ENCODE data around the gene SLC4A1.

The SLC4A1 gene

DNA sequence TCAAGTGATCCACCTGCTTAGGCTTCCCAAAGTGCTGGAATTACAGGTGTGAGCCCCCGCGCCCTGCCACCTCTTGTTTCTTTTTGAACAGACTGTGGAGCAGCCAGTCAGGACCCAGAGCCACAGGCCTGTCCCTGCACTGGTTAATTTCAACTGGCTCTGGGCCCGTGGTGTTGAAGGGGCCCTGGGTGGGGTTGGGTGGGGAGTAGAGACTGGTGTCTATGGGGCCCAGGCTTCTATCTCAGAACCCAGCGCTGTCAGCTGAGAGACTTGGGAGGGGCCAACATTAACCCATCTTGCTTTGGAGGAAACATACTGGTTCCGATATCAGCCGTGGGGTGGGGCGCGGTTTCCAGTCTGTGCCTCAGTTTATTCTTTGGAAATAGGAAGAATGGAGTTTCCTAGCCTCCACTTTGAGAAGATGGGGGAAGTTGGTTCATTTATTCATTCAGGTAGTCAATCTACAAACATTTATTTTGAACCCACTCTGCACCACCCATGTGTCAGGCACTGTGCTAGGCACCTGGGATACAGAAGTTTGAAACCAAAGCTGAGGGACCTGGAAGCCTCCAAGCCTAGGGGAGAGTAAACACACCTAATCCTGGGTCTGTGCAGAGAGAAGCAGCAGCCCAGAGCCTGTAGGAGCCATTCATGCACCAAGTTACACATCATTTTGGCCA, 15.5 kb upstream of the SLC4A1 start:
- FAIRE-seq: no peak

DNA sequence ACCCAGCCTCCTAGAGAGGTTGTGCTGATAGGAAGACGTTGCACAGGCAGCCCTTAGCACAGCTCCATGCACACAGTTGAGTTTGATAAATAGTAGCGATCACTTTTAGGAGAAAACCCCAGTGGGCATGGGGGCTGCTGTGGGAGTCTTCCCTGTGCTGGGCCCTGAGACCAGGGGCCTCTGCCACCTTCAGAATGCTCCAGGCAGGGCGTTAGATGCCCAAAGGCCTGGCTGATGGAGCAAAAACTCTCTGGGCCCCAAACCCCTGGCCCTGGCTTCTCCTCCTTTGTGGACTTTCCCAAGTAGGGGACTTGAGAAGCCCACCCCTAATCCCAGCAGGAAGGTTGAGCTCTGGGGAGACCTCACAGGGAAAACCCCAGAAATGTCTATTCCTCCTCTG, 14.3 kb upstream of the SLC4A1 start:
- no peak for FAIRE-seq

GRCh38 chr17:44281570-44281969, 13.6 kb upstream of the SLC4A1 start:
- FAIRE-seq: no peak

DNA sequence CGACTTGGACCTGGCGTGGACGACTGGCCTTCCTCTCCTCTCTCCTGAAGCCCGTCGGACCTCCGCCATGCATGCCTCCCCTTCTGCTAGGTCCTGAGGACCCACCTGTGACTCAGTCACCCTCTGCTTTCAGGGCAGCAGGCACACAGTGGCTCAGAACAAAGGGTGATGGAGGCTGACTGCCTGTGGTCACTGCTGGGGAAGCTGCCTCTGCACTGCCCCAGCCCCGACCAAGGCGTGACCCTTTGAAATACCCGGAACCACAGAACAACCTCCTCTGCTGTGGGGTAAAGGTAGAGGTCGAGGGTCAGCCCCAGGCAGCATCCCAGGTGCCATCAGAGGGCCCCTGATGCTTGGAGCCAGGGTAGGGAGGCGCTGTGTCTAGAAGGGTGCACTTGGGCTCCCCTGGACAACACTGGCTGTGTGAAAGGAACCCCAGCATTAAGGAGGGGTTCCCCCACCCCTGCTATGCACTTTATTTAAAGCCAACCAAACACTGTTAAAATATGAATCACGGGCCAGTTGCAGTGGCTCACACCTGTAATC, 12.5 kb upstream of the SLC4A1 start:
- no peak for FAIRE-seq

DNA sequence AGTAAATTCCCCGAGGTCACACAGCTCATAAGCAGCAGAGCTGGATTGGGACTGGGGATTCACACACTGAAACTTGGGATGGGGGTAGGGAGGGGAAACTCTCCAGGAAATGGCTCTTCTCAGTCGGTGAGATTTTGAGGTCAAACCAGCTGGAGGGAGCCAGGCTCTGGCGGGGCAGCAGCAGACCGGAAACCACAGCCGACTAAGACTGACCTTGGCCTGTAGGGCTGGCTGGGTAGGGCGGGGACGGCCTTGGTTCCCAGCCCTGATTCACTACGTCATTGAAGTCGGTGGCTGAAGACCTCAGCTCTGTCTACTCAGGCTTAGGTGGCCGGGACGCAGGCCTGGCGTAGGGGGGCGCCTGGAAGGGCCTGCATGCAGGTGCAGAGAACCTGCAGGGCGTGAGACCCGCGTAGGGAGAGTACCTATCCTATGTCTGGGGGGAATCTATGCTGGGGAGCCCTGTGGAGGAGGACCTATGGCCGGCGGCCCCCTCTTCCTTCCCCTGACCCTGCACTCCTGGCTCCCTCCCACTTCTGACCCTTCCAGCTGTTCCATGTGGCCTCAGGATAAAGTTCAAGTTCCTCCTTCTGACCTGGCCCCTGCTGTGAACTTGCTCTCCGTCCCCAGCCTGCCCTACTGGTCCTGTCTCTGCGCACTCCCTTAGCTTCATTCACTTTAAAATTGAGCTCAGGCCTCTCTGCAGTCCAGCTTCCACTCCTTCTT, 11.9 kb upstream of the SLC4A1 start:
- no peak for FAIRE-seq

DNA sequence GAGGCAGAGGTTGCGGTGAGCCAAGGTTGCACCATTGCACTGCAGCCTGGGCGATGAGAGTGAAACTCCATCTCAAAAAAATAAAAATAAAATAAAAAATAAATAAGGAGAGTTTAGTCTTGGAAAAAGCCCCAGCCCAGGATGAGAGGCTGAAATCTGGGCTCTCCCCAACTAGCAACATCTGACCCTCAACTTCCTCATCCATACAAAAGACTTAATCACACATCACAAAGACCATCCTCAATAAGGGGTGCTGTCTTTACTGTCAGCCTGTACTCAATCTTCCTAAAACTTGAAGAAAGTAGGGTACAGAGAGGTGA, 11.4 kb upstream of the SLC4A1 start:
- no peak for FAIRE-seq

- no peak for FAIRE-seq
Observed at GRCh38 chr17:44277976-44278375, 10.0 kb upstream of the SLC4A1 start.

DNA sequence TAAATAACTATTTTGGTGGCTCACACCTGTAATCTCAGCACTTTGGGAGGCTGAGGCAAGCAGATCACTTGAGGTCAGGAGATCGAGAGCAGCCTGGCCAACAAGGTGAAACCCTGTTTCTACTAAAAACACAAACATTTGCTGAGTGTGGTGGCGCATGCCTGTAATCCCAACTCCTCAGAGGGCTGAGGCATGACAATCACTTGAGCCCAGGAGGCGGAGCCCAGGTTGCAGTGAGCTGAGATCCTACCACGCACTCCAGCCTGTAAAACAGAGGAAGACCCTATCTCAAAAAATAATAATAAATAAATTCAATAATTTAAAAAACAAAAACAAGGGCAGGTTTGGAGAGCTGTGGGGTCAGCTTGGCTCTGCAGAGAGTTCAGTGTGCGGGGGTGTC, 5.7 kb upstream of the SLC4A1 start:
- FAIRE-seq: no peak

- FAIRE-seq: no peak
Observed at GRCh38 chr17:44272954-44273353, 5.0 kb upstream of the SLC4A1 start.

DNA sequence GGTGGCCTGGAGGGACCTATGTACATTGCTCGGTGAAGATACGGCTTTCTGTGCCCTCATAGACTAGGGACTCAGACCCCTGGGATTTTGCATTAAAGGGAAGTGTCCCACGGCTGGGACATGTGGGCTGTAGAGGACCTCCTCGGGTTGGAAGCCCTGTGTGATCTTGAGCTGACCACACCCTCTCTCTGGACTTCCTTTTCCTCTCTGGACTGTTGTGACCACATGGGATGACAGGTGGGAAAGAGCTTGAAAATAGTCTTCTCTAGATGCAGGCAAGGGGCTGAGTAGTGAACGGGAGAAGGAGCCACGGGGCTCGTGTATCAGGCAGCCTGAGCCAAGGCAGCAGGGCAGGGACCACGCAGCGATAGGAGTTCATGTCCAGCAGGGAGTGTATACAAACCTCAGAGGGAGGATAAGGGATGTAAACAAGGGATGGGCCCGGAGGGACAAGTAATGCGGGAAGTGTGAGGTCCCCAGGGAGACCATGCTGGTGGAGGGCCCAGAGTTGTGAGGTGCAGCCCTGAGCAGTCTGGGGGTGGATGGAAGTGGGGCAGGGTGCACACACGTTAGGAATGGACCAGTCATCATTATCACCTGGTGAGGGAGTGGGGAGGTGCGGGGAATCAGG, 4.5 kb upstream of the SLC4A1 start:
- FAIRE-seq: no peak

- no peak for FAIRE-seq
Observed at GRCh38 chr17:44269535-44270240, 1.8 kb upstream of the SLC4A1 start.

DNA sequence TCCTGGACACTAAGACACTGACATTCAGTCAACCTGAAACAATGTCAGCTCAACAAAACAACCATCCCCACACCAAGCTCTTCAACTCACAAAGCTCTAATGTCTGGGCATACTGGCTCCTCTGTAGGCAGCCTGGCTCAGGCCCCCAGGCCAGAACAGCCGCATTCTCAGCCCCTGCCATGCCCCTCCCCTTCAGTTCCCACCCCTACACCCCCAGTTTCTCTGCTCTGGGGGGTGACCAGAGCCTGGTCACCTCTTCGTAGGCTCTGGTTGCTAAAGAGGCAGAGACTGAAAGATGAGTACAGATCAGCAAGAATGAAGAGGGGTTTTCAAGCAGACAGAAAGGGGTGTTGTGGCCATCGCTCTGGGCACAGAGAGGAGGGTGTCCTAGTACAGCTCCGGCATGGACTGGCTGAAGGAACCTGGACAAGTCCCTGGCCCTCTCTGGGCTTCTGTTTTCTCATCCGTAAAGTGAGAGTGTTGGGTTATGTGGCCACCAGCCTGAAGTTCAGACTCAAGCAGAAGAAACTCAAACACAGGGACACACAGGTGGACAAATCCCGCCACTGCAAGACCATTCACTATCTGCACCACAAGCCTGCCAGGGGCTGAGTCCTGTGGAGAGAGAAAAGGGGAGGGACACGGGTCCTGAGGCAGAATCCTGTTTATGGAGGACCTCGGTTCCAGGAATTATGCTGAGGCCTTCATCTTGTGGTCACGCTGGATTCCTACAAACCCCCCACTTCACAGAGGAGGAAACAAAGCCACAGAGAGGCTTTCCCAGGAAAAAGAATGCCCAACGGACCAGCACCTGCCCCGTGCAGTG, 987 bp upstream of the SLC4A1 start:
- FAIRE-seq: no peak

GRCh38 chr17:44267165-44267455, 825 bp downstream of the SLC4A1 start:
- FAIRE-seq: no peak

- FAIRE-seq: no peak
Observed at GRCh38 chr17:44266402-44267164, 1.4 kb downstream of the SLC4A1 start.

DNA sequence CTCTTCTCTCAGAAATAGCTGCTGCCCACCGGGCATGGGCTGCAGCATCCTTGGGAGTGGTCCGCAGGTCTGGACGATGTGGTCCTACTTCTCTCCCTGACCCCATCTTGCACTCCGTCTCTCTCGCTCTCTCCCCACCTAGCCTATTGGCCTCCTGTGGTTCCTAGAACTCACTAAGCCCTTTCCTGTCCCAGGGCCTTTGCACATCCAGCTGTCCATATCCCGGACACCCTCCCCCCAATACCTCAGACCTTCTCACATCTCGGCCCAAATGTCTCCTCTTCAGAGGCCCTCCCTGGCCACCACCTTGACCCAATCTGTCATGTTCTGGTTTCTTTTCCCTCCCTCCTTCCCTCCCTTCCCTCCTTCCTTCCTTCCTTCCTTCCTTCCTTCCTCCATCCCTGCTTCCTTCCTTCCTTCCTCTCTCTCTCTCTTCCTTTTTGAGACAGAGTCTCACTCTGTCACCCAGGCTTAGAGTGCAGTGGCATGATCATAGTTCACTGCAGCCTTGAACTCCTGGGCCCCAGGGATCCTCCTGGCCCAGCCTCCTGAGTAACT, 4.5 kb downstream of the SLC4A1 start:
- no peak for FAIRE-seq

GRCh38 chr17:44262654-44263225, 5.2 kb downstream of the SLC4A1 start:
- FAIRE-seq: no peak

DNA sequence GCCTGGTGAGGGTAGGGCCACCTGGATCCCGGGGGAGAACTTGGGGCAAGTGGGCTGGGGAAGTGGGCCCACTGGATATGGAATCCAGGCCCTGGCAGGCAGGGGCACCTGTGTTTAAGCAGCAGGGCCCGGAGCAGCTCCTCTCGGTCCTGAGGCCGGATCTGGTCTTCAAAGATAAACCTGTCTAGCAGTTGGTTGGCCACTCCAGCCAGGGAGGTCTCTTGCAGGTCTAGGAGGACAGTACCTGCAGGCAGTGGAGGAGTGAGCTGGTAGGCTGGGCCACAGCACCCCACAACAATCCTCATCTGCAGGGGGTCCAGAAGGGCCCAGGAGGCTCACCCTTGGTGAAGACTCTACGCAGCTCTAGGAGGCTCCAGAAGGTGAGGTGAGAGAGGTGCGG, 7.6 kb downstream of the SLC4A1 start:
- FAIRE-seq: no peak

DNA sequence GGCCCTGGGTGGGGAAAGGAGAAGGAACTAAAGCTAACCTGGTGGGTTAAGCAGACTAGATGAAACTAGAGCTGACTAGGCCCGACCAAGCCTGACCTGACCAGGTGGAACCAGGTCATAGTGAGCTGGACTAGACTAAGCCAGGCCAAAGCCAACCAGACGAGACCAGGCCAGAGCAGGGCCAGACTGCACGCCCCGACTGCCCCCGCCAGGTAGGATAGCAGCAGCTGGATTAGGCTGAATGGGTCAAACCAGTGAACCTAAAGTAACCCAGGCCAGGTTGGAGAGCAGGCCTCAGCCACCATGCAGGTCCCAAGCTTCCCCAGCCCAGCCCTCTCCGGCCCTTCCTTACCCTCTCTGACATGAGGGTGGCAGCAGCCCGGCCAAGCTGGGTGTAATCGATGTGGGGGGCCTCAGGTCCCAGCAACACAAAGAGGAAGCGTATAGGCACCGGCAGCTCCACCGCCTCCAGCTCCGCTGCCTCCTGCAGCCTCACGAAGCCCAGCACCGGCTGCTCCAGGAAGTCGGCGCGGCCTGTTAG, 9.1 kb downstream of the SLC4A1 start:
- FAIRE-seq: no peak

- FAIRE-seq: no peak
Observed at GRCh38 chr17:44257815-44258760, 9.8 kb downstream of the SLC4A1 start.

GRCh38 chr17:44256671-44257070, 11.3 kb downstream of the SLC4A1 start:
- no peak for FAIRE-seq

Measured in islet of Langerhans (tissue), 1 donor.